ENCODE results near the gene MYLK4. TPM values are rescaled to one million over a fixed set of nuclear protein-coding genes. Genes with fewer than 3 reads are reported as not detected.
A peak's percentile ranks its signal among the peaks of the same experiment; 100 is the strongest.

Gene MYLK4
- total RNA-seq: 1 to 10 TPM; 1.0 to 3.6 TPM

- no peak for TF ChIP-seq CTCF (IDR thresholded peaks at IDR 0.05)
- Histone ChIP-seq H3K36me3 (no peaks in the 10 kb centered on the region), H3K27ac (no peak within 1 kb of the TSS), H3K9me3 (no peaks in the 10 kb centered on the region), H3K4me1 (peaks cover 0 to 25% of the 10 kb centered on the region in 2 donors), H3K4me3 (peak within 1 kb of the TSS in 1 of 2 donors; percentile 19), H3K27me3 (no peaks in the 10 kb centered on the region)
- DNase-seq (ENCODE audit: low spot score): no peak
Measured at GRCh38 chr6:2750832-2751231, at the start of gene MYLK4. TSS of gene MYLK4 (minus strand) at chr6:2750922. CDS start at chr6:2749294, 1,628 bp downstream.

- Histone ChIP-seq H3K36me3 (no peaks in the 10 kb centered on the region), H3K27me3 (no peaks in the 10 kb centered on the region), H3K27ac (peak overlapping the region; percentile 12 to 75), H3K4me1 (peaks cover 0 to 20% of the 10 kb centered on the region in 2 donors), H3K4me3 (no peak overlapping the region), H3K9me3 (no peaks in the 10 kb centered on the region)
- TF ChIP-seq CTCF (IDR thresholded peaks at IDR 0.05): no peak
- no peak for DNase-seq (ENCODE audit: low spot score)
Measured at GRCh38 chr6:2799936-2800527, 49.3 kb upstream of the MYLK4 start.

- H3K27ac ChIP-seq: no peak overlapping the region
- DNase-seq (ENCODE audit: low spot score): no peak
- no peak for TF ChIP-seq CTCF (IDR thresholded peaks at IDR 0.05)
- no peaks in the 10 kb centered on the region for H3K27me3 ChIP-seq
- H3K9me3 ChIP-seq: no peaks in the 10 kb centered on the region
- no peaks in the 10 kb centered on the region for H3K36me3 ChIP-seq
- H3K4me3 ChIP-seq: no peak overlapping the region
- peaks cover 0 to 31% of the 10 kb centered on the region in 2 donors for H3K4me1 ChIP-seq
Measured at GRCh38 chr6:2798586-2799134, 47.9 kb upstream of the MYLK4 start.

DNA sequence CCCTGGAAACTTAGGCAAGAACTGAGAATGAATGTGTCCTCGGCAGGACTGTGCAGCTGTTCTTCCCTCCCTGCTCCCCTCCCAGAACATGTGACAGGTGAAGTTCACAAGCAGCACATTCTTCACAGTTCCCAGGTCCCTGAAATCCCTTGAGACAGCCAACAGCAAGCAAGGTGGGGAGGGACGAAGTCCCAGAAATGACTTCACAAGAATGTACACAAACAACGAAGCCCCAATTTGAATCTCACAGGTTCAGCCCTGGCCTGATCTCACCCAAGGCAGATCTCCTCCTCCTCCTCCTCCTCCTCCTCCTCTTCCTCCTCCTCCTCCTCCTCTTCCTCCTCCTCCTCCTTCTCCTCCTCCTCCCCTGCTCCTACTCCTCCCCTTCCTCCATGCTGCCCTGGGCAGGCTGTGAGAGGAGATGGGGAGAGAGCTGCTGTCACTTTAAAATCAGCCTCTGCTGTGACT is 46.9 kb upstream of the MYLK4 start:
- Histone ChIP-seq H3K9me3 (no peaks in the 10 kb centered on the region), H3K4me3 (no peak overlapping the region), H3K36me3 (no peaks in the 10 kb centered on the region), H3K4me1 (peaks cover 0 to 41% of the 10 kb centered on the region in 2 donors), H3K27me3 (no peaks in the 10 kb centered on the region), H3K27ac (no peak overlapping the region)
- DNase-seq (ENCODE audit: low spot score): no peak
- TF ChIP-seq CTCF (IDR thresholded peaks at IDR 0.05): no peak

DNA sequence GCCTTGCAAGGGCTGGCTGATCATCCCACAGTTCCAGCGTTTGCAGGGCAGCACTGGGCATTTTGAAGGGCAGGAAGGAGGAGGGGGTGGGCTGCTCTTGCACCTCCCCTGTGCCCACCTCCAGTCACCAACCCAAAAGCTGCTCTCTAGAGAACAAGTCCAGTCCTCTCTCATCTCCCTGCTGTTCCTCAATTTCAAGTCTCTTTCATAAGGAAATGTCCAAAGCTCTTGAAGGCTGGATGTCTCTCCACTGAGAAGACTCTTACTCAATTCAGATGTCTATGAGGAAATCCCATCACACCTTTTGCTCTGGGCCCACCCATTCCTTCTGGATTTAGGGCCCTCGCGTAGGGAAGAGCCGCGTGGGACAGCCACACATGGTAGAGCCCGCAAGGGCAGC is 46.1 kb upstream of the MYLK4 start:
- Histone ChIP-seq H3K36me3 (no peaks in the 10 kb centered on the region), H3K4me1 (peaks cover 0 to 42% of the 10 kb centered on the region in 2 donors), H3K4me3 (no peak overlapping the region), H3K27me3 (no peaks in the 10 kb centered on the region), H3K9me3 (no peaks in the 10 kb centered on the region), H3K27ac (no peak overlapping the region)
- DNase-seq (ENCODE audit: low spot score): no peak
- no peak for TF ChIP-seq CTCF (IDR thresholded peaks at IDR 0.05)
